ENCODE data around the gene MESP2. TPM values are rescaled to one million over a fixed set of nuclear protein-coding genes. Genes with fewer than 3 reads are reported as not detected.

Gene MESP2
- total and polyA plus RNA-seq, 2 donors from 2014 or later, result 0.24 to 0.47 TPM

- peaks cover 0 to 6% (median 0%) of the 10 kb centered on the region in 3 donors for H3K4me1 ChIP-seq (ENCODE audit: control insufficient read depth in 2 of 3, insufficient read depth in 2 of 3, low read depth in 1 of 3, low read length in 3 of 3)
- H3K36me3 ChIP-seq (ENCODE audit: control insufficient read depth in 2 of 3, insufficient read depth in 3 of 3, low read length in 3 of 3), result no peaks in the 10 kb centered on the region
- no peaks in the 10 kb centered on the region for H3K27me3 ChIP-seq (ENCODE audit: control insufficient read depth, insufficient read depth, low read length)
- H3K4me3 ChIP-seq (ENCODE audit: low read length in 3 of 3), result no peak overlapping the region
- FAIRE-seq, result no peak
- intact Hi-C loops (cut with DNase I), result no loop called here
- DNase-seq, result no peak
- no peak overlapping the region for H3K27ac ChIP-seq (ENCODE audit: low read depth in 2 of 2, low read length in 2 of 2)
- no peak overlapping the region for H3K9ac ChIP-seq (ENCODE audit: low read length in 3 of 3)
- H3K9me3 ChIP-seq (ENCODE audit: control insufficient read depth in 2 of 3, insufficient read depth in 1 of 3, low read length in 3 of 3), result no peaks in the 10 kb centered on the region
- no peak for TF ChIP-seq CTCF (IDR thresholded peaks at IDR 0.05; ENCODE audit: borderline replicate concordance, extremely low read depth, insufficient read depth)
Measured at GRCh38 chr15:89822951-89823711, 47.0 kb downstream of the MESP2 start.

GRCh38 chr15:89823836-89824606 lies 47.9 kb downstream of the MESP2 start:
- DNase-seq (no peak), FAIRE-seq (no peak)
- peaks cover 0 to 13% (median 2%) of the 10 kb centered on the region in 3 donors for H3K4me1 ChIP-seq (ENCODE audit: control insufficient read depth in 2 of 3, insufficient read depth in 2 of 3, low read depth in 1 of 3, low read length in 3 of 3)
- H3K4me3 ChIP-seq (ENCODE audit: low read length in 3 of 3), result no peak overlapping the region
- H3K27ac ChIP-seq (ENCODE audit: low read depth in 2 of 2, low read length in 2 of 2), result no peak overlapping the region
- no peaks in the 10 kb centered on the region for H3K27me3 ChIP-seq (ENCODE audit: control insufficient read depth, insufficient read depth, low read length)
- intact Hi-C loops (cut with DNase I), result no loop called here
- TF ChIP-seq CTCF (IDR thresholded peaks at IDR 0.05; ENCODE audit: borderline replicate concordance, extremely low read depth, insufficient read depth), result no peak
- no peaks in the 10 kb centered on the region for H3K36me3 ChIP-seq (ENCODE audit: control insufficient read depth in 2 of 3, insufficient read depth in 3 of 3, low read length in 3 of 3)
- H3K9me3 ChIP-seq (ENCODE audit: control insufficient read depth in 2 of 3, insufficient read depth in 1 of 3, low read length in 3 of 3), result no peaks in the 10 kb centered on the region
- H3K9ac ChIP-seq (ENCODE audit: low read length in 3 of 3), result no peak overlapping the region

- DNase-seq (no peak), FAIRE-seq (no peak)
- H3K36me3 ChIP-seq (ENCODE audit: control insufficient read depth in 2 of 3, insufficient read depth in 3 of 3, low read length in 3 of 3), result no peaks in the 10 kb centered on the region
- intact Hi-C loops (cut with DNase I), result no loop called here
- no peak overlapping the region for H3K27ac ChIP-seq (ENCODE audit: low read depth in 2 of 2, low read length in 2 of 2)
- TF ChIP-seq CTCF (IDR thresholded peaks at IDR 0.05; ENCODE audit: borderline replicate concordance, extremely low read depth, insufficient read depth), result no peak
- H3K9me3 ChIP-seq (ENCODE audit: control insufficient read depth in 2 of 3, insufficient read depth in 1 of 3, low read length in 3 of 3), result no peaks in the 10 kb centered on the region
- H3K9ac ChIP-seq (ENCODE audit: low read length in 3 of 3), result no peak overlapping the region
- peaks cover 0 to 13% (median 2%) of the 10 kb centered on the region in 3 donors for H3K4me1 ChIP-seq (ENCODE audit: control insufficient read depth in 2 of 3, insufficient read depth in 2 of 3, low read depth in 1 of 3, low read length in 3 of 3)
- H3K27me3 ChIP-seq (ENCODE audit: control insufficient read depth, insufficient read depth, low read length), result no peaks in the 10 kb centered on the region
- H3K4me3 ChIP-seq (ENCODE audit: low read length in 3 of 3), result no peak overlapping the region
Measured at GRCh38 chr15:89824607-89824867, 48.4 kb downstream of the MESP2 start.
